ENCODE data around the gene PRSS33. TPM values are rescaled to one million over a fixed set of nuclear protein-coding genes. Genes with fewer than 3 reads are reported as not detected.

Gene PRSS33
- total and polyA plus RNA-seq, 9 donors: 0.36 to 26.8 (median 0.82) TPM; not detected in 4

GRCh38 chr16:2741168-2741567, 46.2 kb downstream of the PRSS33 start:
- intact Hi-C loops (cut with DNase I): no loop called here
- Histone ChIP-seq H3K36me3 (no peaks in the 10 kb centered on the region), H3K27me3 (no peaks in the 10 kb centered on the region), H3K27ac (no peak overlapping the region), H3K4me1 (ENCODE audit: insufficient read depth) (no peaks in the 10 kb centered on the region), H3K9me3 (no peaks in the 10 kb centered on the region), H3K4me3 (no peak overlapping the region)
- DNase-seq: no peak
- WGBS, 3 donors: 82 to 92% (median 91%) methylated on average over 4 of the region's 4 CpGs
- TF ChIP-seq EP300 (IDR thresholded peaks at IDR 0.05) (no peak), POLR2A (IDR thresholded peaks at IDR 0.05) (no peak), CTCF (IDR thresholded peaks at IDR 0.05) (no peak)

DNA sequence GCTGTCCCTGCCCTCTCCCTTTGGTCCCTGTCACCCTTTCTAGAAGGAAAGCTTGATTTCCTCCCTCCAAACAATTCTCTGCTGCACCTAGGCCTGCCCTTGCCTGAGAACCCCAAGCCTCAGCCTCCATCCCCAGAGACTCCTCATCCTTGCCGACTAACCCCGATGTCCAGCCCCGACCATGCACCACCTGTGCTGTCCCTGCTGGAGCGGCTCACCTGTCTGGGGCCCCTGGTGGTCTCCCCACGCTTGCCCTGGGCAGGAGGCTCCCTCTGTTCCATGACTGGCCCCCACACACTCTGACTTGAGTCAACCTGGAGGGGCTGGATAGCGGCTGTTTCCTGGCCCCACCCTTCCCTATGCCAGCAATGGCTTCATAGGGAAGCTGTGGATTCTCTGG, 46.9 kb downstream of the PRSS33 start:
- no peak overlapping the region for H3K4me3 ChIP-seq
- no peaks in the 10 kb centered on the region for H3K36me3 ChIP-seq
- 79 to 89% (median 83%) methylated on average over 6 of the region's 6 CpGs for WGBS, 3 donors
- H3K27me3 ChIP-seq: no peaks in the 10 kb centered on the region
- H3K9me3 ChIP-seq: no peaks in the 10 kb centered on the region
- TF ChIP-seq POLR2A (IDR thresholded peaks at IDR 0.05): no peak
- TF ChIP-seq EP300 (IDR thresholded peaks at IDR 0.05): no peak
- TF ChIP-seq CTCF (IDR thresholded peaks at IDR 0.05): no peak
- no peak for DNase-seq
- no peaks in the 10 kb centered on the region for H3K4me1 ChIP-seq (ENCODE audit: insufficient read depth)
- H3K27ac ChIP-seq: no peak overlapping the region
- intact Hi-C loops (cut with DNase I): no loop called here

- H3K4me3 ChIP-seq: no peak overlapping the region
- 33 to 40% (median 35%) methylated on average over 8 of the region's 8 CpGs for WGBS, 3 donors
- TF ChIP-seq CTCF (IDR thresholded peaks at IDR 0.05): no peak
- no peak for TF ChIP-seq EP300 (IDR thresholded peaks at IDR 0.05)
- TF ChIP-seq POLR2A (IDR thresholded peaks at IDR 0.05): no peak
- DNase-seq: no peak
- no peaks in the 10 kb centered on the region for H3K27me3 ChIP-seq
- intact Hi-C loops (cut with DNase I): no loop called here
- H3K36me3 ChIP-seq: no peaks in the 10 kb centered on the region
- no peaks in the 10 kb centered on the region for H3K4me1 ChIP-seq (ENCODE audit: insufficient read depth)
- H3K27ac ChIP-seq: no peak overlapping the region
- H3K9me3 ChIP-seq: no peaks in the 10 kb centered on the region
Measured at GRCh38 chr16:2739625-2740430, 47.5 kb downstream of the PRSS33 start.

DNA sequence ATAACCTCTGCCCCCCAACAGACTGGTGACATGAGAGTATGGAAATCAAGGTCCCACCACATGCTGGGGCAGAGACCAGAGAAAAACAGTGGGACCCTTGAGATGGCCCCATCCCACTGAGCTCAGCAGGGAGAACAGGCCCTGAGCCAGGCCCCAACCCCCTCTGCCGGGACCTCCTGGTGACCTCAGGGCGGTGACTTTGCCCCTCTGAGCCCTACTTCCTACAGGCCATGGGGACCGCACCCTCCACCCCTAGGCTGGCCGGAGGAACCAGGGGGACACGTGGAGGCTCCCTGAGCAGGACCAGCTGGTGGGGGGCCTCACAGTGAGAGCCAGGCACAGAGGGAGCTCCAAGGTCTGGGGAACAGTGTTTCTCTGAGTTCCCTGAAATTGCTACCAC, 48.7 kb downstream of the PRSS33 start:
- Histone ChIP-seq H3K27ac (no peak overlapping the region), H3K9me3 (no peaks in the 10 kb centered on the region), H3K36me3 (no peaks in the 10 kb centered on the region), H3K4me1 (ENCODE audit: insufficient read depth) (no peaks in the 10 kb centered on the region), H3K4me3 (no peak overlapping the region), H3K27me3 (no peaks in the 10 kb centered on the region)
- TF ChIP-seq EP300 (IDR thresholded peaks at IDR 0.05): no peak
- intact Hi-C loops (cut with DNase I): no loop called here
- WGBS, 3 donors: 37 to 48% (median 38%) methylated on average over 3 to 5 of the region's 5 CpGs
- no peak for DNase-seq

DNA sequence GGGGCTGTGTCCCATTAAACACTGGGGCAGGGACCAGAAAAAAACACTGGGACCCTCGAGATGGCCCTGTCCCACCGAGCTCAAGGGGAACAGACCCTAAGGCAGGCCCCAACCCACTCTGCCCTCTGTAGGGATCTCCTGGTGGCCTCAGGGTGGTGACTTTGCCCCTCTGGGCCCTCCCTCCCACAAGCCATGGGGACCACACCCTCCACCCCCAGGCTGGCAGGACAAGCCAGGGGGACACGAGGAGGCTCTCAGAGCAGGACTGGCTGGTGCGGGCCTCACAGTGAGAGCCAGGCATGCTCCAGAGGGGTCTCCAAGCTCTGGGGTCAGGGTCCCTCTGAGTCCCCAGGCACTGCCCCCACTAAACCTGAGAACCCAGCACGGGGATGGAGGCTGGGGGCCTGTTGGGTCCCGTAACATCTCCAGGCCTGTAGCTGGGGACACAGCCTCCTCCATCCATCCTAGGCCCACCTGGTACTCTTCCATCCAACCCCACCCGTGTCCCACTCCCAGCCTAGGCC, 49.4 kb downstream of the PRSS33 start:
- Histone ChIP-seq H3K27ac (no peak overlapping the region), H3K4me1 (ENCODE audit: insufficient read depth) (no peaks in the 10 kb centered on the region), H3K36me3 (no peaks in the 10 kb centered on the region), H3K27me3 (no peaks in the 10 kb centered on the region), H3K4me3 (no peak overlapping the region), H3K9me3 (no peaks in the 10 kb centered on the region)
- no peak for TF ChIP-seq CTCF (IDR thresholded peaks at IDR 0.05)
- TF ChIP-seq POLR2A (IDR thresholded peaks at IDR 0.05): no peak
- TF ChIP-seq EP300 (IDR thresholded peaks at IDR 0.05): no peak
- intact Hi-C loops (cut with DNase I): loop anchor here in 1 of 4 donors (2.0 kb wide), 1 partner anchor 53 kb away; no protein-coding TSS in a partner anchor
- no peak for DNase-seq
- 70 to 77% (median 76%) methylated on average over 7 of the region's 7 CpGs for WGBS, 3 donors
